Measurements from ENCODE around the gene ZNF678. TPM values are rescaled to one million over a fixed set of nuclear protein-coding genes. Genes with fewer than 3 reads are reported as not detected.

ZNF678 gene
- polyA plus RNA-seq, 3 donors, result 1.5 to 1.9 (median 1.7) TPM

DNA sequence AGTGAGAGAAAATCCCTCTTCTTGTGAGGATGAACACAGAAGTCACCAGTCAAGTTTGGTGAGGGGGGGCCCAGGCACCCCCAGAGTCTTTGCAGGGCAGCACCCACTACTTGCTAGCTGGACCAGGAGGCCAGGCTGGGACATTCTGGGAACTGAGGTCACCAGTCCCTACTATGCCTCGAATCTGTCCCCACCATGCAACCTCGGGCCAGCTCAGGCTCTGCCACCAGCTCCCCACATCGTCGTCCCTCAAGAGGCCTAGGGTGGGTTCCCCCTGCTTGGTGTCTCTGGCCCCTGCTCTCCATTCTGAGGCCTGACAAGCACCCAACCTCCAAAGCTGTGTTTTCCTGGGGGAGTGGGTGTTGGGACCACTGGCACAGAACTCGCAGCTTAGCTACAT is 22.2 kb upstream of the ZNF678 start:
- peaks cover 9% of the 10 kb centered on the region for H3K4me1 Mint-ChIP-seq
- H3K27ac Mint-ChIP-seq, result no peak overlapping the region
- H3K9me3 Mint-ChIP-seq, result peaks cover 0 to 9% (median 3%) of the 10 kb centered on the region in 7 donors
- Histone ChIP-seq H3K27me3 (ENCODE audit: control insufficient read depth in 2 of 2, insufficient read depth in 2 of 2, low read length in 2 of 2) (peaks cover 2 to 7% of the 10 kb centered on the region in 2 donors), H2AFZ (ENCODE audit: insufficient read depth, low read depth, low read length, poor library complexity, severe bottlenecking) (no peak overlapping the region), H3K4me3 (replicated peaks in 1 of 3; ENCODE audit: low read depth in 2 of 3, low read length in 3 of 3) (no peak overlapping the region), H3K79me2 (ENCODE audit: insufficient read depth, low read length) (no peaks in the 10 kb centered on the region), H3K36me3 (replicated peaks in 1 of 2; ENCODE audit: control insufficient read depth in 1 of 2, insufficient read depth in 2 of 2, low read length in 2 of 2) (no peaks in the 10 kb centered on the region), H3K9ac (ENCODE audit: insufficient read depth, low read length, poor library complexity, severe bottlenecking) (no peak overlapping the region), H3K4me1 (ENCODE audit: control insufficient read depth in 1 of 2, insufficient read depth in 2 of 2, low read length in 2 of 2) (peaks cover 11 to 21% of the 10 kb centered on the region in 2 donors), H4K20me1 (ENCODE audit: insufficient read depth, low read length) (no peaks in the 10 kb centered on the region), H3K9me3 (replicated peaks in 1 of 2; ENCODE audit: control insufficient read depth in 1 of 2, insufficient read depth in 1 of 2, low read length in 2 of 2) (no peaks in the 10 kb centered on the region), H3K4me2 (replicated peaks; ENCODE audit: extremely low read depth, low read length, poor library complexity, severe bottlenecking) (no peak overlapping the region), H3K27ac (ENCODE audit: low read depth in 1 of 2, low read length in 2 of 2) (no peak overlapping the region)
- 100% methylated on average over 3 of the region's 5 CpGs for WGBS (ENCODE audit: insufficient coverage)
- H3K27me3 Mint-ChIP-seq (ENCODE audit: low read depth in 3 of 3), result peaks cover 8 to 17% (median 9%) of the 10 kb centered on the region in 3 donors
- peak overlapping the region; percentile 65 to 66 for H3K4me3 Mint-ChIP-seq
- TF ChIP-seq, protein P1, sequence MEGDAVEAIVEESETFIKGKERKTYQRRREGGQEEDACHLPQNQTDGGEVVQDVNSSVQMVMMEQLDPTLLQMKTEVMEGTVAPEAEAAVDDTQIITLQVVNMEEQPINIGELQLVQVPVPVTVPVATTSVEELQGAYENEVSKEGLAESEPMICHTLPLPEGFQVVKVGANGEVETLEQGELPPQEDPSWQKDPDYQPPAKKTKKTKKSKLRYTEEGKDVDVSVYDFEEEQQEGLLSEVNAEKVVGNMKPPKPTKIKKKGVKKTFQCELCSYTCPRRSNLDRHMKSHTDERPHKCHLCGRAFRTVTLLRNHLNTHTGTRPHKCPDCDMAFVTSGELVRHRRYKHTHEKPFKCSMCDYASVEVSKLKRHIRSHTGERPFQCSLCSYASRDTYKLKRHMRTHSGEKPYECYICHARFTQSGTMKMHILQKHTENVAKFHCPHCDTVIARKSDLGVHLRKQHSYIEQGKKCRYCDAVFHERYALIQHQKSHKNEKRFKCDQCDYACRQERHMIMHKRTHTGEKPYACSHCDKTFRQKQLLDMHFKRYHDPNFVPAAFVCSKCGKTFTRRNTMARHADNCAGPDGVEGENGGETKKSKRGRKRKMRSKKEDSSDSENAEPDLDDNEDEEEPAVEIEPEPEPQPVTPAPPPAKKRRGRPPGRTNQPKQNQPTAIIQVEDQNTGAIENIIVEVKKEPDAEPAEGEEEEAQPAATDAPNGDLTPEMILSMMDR (IDR thresholded peaks at IDR 0.05), result no peak
- intact Hi-C loops (cut with micrococcal nuclease), result no loop called here
- no peaks in the 10 kb centered on the region for H3K36me3 Mint-ChIP-seq
- DNase-seq, result no peak

DNA sequence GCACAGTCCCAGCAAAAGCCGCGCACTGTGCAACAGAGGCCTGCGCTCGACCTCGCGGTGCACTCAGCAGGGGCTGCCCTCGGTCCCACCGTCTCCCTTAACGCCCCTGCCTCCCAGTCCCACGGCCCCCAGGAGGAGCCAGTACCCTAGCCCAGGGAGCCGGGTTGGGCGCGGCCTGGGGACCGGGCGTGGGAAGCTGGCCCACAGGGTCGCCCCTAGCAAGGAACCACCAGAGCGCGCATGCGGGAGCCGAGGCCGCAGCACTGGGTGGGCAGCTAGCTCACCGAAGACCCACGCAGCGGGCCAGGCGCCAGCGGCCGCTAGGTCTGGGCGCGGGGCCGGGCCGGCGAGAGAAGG is 21.6 kb upstream of the ZNF678 start:
- no peak for DNase-seq
- H3K27me3 ChIP-seq (ENCODE audit: control insufficient read depth in 2 of 2, insufficient read depth in 2 of 2, low read length in 2 of 2), result peaks cover 2 to 7% of the 10 kb centered on the region in 2 donors
- Mint-ChIP-seq H3K4me1 (peaks cover 9% of the 10 kb centered on the region), H3K36me3 (no peaks in the 10 kb centered on the region), H3K27me3 (ENCODE audit: low read depth in 3 of 3) (peaks cover 9 to 17% (median 11%) of the 10 kb centered on the region in 3 donors), H3K27ac (no peak overlapping the region), H3K9me3 (peaks cover 0 to 7% (median 3%) of the 10 kb centered on the region in 7 donors), H3K4me3 (peak overlapping the region; percentile 66 to 69)
- H4K20me1 ChIP-seq (ENCODE audit: insufficient read depth, low read length), result no peaks in the 10 kb centered on the region
- intact Hi-C loops (cut with micrococcal nuclease), result no loop called here
- H3K9me3 ChIP-seq (replicated peaks in 1 of 2; ENCODE audit: control insufficient read depth in 1 of 2, insufficient read depth in 1 of 2, low read length in 2 of 2), result no peaks in the 10 kb centered on the region
- WGBS (ENCODE audit: insufficient coverage), result 27% methylated on average over 32 of the region's 32 CpGs
- TF ChIP-seq, protein P1 (IDR thresholded peaks at IDR 0.05), result no peak
- H3K36me3 ChIP-seq (replicated peaks in 1 of 2; ENCODE audit: control insufficient read depth in 1 of 2, insufficient read depth in 2 of 2, low read length in 2 of 2), result no peaks in the 10 kb centered on the region
- H2AFZ ChIP-seq (ENCODE audit: insufficient read depth, low read depth, low read length, poor library complexity, severe bottlenecking), result peak overlapping the region; percentile 85
- peak overlapping the region; percentile 51 for H3K9ac ChIP-seq (ENCODE audit: insufficient read depth, low read length, poor library complexity, severe bottlenecking)
- H3K4me2 ChIP-seq (replicated peaks; ENCODE audit: extremely low read depth, low read length, poor library complexity, severe bottlenecking), result peak overlapping the region; percentile 86
- peaks cover 11 to 21% of the 10 kb centered on the region in 2 donors for H3K4me1 ChIP-seq (ENCODE audit: control insufficient read depth in 1 of 2, insufficient read depth in 2 of 2, low read length in 2 of 2)
- no peaks in the 10 kb centered on the region for H3K79me2 ChIP-seq (ENCODE audit: insufficient read depth, low read length)
- H3K27ac ChIP-seq (ENCODE audit: low read depth in 1 of 2, low read length in 2 of 2), result no peak overlapping the region
- peak overlapping the region; percentile 30 to 76 (median 58) for H3K4me3 ChIP-seq (replicated peaks in 1 of 3; ENCODE audit: low read depth in 2 of 3, low read length in 3 of 3)
